SK-N-SH treated with all-trans-retinoic acid at 6 μM for 48 hours (cell line): Measurements from ENCODE around the gene OVCA2.

Experiments
- ATAC-seq: fragments of 200-7000 bp; cut with Tn5 transposase; 3 replicates; pipeline ENCODE4 v1.9.1; 2020; ENCODE audit warnings: mild to moderate bottlenecking, moderate library complexity
- ARNTL ChIP-seq: fragments of 450-650 bp; formaldehyde crosslinking; IDR thresholded peaks from 2 replicates; pipeline ENCODE4 v1.5.0; 2020; ENCODE audit warnings: low read depth, mild to moderate bottlenecking, moderate library complexity, borderline replicate concordance
- BACH2 ChIP-seq: fragments of 250-450 bp; sonication (Bioruptor Pico); IDR thresholded peaks from 2 replicates; pipeline ENCODE4 v1.9.0; 2021; ENCODE audit warnings: mild to moderate bottlenecking, borderline replicate concordance
- CREB5 ChIP-seq: fragments of 250-450 bp; sonication (Bioruptor Pico); IDR thresholded peaks from 2 replicates; pipeline ENCODE4 v1.5.1; 2020; ENCODE audit warnings: low read depth, mild to moderate bottlenecking, moderate library complexity
- CSDC2 ChIP-seq: fragments of 250-450 bp; sonication (Bioruptor Pico); IDR thresholded peaks from 2 replicates; pipeline ENCODE4 v1.5.0; 2020; ENCODE audit warnings: mild to moderate bottlenecking, moderate library complexity
- CSRNP3 ChIP-seq: fragments of 250-450 bp; sonication (Bioruptor Pico); IDR thresholded peaks from 2 replicates; pipeline ENCODE4 v1.5.1; 2021; ENCODE audit warnings: mild to moderate bottlenecking, moderate library complexity
- ESRRG ChIP-seq: fragments of 250-450 bp; sonication (Bioruptor Pico); IDR thresholded peaks from 2 replicates; pipeline ENCODE4 v1.6.1; 2021; ENCODE audit warnings: mild to moderate bottlenecking
- GLIS3 ChIP-seq: fragments of 250-450 bp; sonication (Bioruptor Pico); IDR thresholded peaks from 2 replicates; pipeline ENCODE4 v1.5.0; 2020; ENCODE audit warnings: mild to moderate bottlenecking, moderate library complexity
- ISL1 ChIP-seq: fragments of 250-450 bp; sonication (Bioruptor Pico); IDR thresholded peaks from 2 replicates; pipeline ENCODE4 v2.1.2; 2022; ENCODE audit warnings: mild to moderate bottlenecking, moderate library complexity
- OSR1 ChIP-seq: fragments of 250-450 bp; sonication (Bioruptor Pico); IDR thresholded peaks from 2 replicates; pipeline ENCODE4 v1.8.0; 2022; ENCODE audit warnings: moderate library complexity, mild to moderate bottlenecking, inconsistent platforms
- PPARA ChIP-seq: fragments of 250-450 bp; sonication (Bioruptor Pico); IDR thresholded peaks from 2 replicates; pipeline ENCODE4 v1.5.0; 2020; ENCODE audit warnings: mild to moderate bottlenecking, borderline replicate concordance
- RARB ChIP-seq: fragments of 250-450 bp; sonication (Bioruptor Pico); IDR thresholded peaks from 2 replicates; pipeline ENCODE4 v1.8.0; 2021; ENCODE audit warnings: mild to moderate bottlenecking, moderate library complexity
- SNAI2 ChIP-seq: fragments of 250-450 bp; sonication (Bioruptor Pico); IDR thresholded peaks from 2 replicates; pipeline ENCODE4 v1.5.0; 2020; ENCODE audit warnings: mild to moderate bottlenecking, moderate library complexity
- TCF4 ChIP-seq: fragments of 250-450 bp; sonication (Bioruptor Pico); IDR thresholded peaks from 2 replicates; pipeline ENCODE4 v1.8.0; 2021; ENCODE audit warnings: mild to moderate bottlenecking, moderate library complexity, borderline replicate concordance
- TOX ChIP-seq: fragments of 250-450 bp; sonication (Bioruptor Pico); IDR thresholded peaks from 2 replicates; pipeline ENCODE4 v1.8.0; 2021; ENCODE audit warnings: mild to moderate bottlenecking, moderate library complexity, borderline replicate concordance
- TSHZ2 ChIP-seq: fragments of 250-450 bp; sonication (Bioruptor Pico); IDR thresholded peaks from 2 replicates; pipeline ENCODE4 v1.5.0; 2020; ENCODE audit warnings: mild to moderate bottlenecking, moderate library complexity
- ZC3H10 ChIP-seq: fragments of 250-450 bp; sonication (Bioruptor Pico); IDR thresholded peaks from 2 replicates; pipeline ENCODE4 v1.5.1; 2021; ENCODE audit warnings: mild to moderate bottlenecking, moderate library complexity
- ZFP3 ChIP-seq: fragments of 250-450 bp; sonication (Bioruptor Pico); IDR thresholded peaks from 2 replicates; pipeline ENCODE4 v1.5.0; 2020; ENCODE audit warnings: mild to moderate bottlenecking, moderate library complexity
- ZNF565 ChIP-seq: fragments of 450-650 bp; formaldehyde crosslinking; conservative IDR thresholded peaks from 2 replicates; pipeline ENCODE4 v1.5.0; 2020; ENCODE audit warnings: low read depth, mild to moderate bottlenecking, moderate library complexity
- ZNF8 ChIP-seq: fragments of 450-650 bp; formaldehyde crosslinking; IDR thresholded peaks from 2 replicates; pipeline ENCODE4 v1.5.0; 2020; ENCODE audit warnings: mild to moderate bottlenecking, moderate library complexity
- TF ChIP-seq, protein P1 (sequence below): fragments of 250-450 bp; sonication (Bioruptor Pico); IDR thresholded peaks from 2 replicates; pipeline ENCODE4 v1.8.0; 2020; ENCODE audit warnings: mild to moderate bottlenecking, moderate library complexity, borderline replicate concordance
- TF ChIP-seq, protein P2 (sequence below): fragments of 250-450 bp; sonication (Bioruptor Pico); IDR thresholded peaks from 2 replicates; pipeline ENCODE4 v1.8.0; 2021; ENCODE audit warnings: low read depth, mild to moderate bottlenecking, moderate library complexity, borderline replicate concordance

Gene OVCA2

GRCh38 chr17:2019723-2020122 lies 22.1 kb upstream of the OVCA2 start:
- ATAC-seq, result no peak
- TF ChIP-seq TCF4 (no peak), CSDC2 (CRISPR knock-in tag) (no peak), RARB (CRISPR knock-in tag) (no peak), ESRRG (no peak), BACH2 (CRISPR knock-in tag) (no peak), ZC3H10 (CRISPR knock-in tag) (no peak), CREB5 (no peak), ZNF8 (CRISPR knock-in tag) (no peak), ISL1 (CRISPR knock-in tag) (no peak), TOX (no peak), PPARA (CRISPR knock-in tag) (no peak)
- TF ChIP-seq, protein P1, sequence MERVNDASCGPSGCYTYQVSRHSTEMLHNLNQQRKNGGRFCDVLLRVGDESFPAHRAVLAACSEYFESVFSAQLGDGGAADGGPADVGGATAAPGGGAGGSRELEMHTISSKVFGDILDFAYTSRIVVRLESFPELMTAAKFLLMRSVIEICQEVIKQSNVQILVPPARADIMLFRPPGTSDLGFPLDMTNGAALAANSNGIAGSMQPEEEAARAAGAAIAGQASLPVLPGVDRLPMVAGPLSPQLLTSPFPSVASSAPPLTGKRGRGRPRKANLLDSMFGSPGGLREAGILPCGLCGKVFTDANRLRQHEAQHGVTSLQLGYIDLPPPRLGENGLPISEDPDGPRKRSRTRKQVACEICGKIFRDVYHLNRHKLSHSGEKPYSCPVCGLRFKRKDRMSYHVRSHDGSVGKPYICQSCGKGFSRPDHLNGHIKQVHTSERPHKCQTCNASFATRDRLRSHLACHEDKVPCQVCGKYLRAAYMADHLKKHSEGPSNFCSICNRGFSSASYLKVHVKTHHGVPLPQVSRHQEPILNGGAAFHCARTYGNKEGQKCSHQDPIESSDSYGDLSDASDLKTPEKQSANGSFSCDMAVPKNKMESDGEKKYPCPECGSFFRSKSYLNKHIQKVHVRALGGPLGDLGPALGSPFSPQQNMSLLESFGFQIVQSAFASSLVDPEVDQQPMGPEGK (CRISPR knock-in tag), result no peak
- TF ChIP-seq, protein P2, sequence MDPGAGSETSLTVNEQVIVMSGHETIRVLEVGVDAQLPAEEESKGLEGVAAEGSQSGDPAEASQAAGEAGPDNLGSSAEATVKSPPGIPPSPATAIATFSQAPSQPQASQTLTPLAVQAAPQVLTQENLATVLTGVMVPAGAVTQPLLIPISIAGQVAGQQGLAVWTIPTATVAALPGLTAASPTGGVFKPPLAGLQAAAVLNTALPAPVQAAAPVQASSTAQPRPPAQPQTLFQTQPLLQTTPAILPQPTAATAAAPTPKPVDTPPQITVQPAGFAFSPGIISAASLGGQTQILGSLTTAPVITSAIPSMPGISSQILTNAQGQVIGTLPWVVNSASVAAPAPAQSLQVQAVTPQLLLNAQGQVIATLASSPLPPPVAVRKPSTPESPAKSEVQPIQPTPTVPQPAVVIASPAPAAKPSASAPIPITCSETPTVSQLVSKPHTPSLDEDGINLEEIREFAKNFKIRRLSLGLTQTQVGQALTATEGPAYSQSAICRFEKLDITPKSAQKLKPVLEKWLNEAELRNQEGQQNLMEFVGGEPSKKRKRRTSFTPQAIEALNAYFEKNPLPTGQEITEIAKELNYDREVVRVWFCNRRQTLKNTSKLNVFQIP (CRISPR knock-in tag), result no peak

DNA sequence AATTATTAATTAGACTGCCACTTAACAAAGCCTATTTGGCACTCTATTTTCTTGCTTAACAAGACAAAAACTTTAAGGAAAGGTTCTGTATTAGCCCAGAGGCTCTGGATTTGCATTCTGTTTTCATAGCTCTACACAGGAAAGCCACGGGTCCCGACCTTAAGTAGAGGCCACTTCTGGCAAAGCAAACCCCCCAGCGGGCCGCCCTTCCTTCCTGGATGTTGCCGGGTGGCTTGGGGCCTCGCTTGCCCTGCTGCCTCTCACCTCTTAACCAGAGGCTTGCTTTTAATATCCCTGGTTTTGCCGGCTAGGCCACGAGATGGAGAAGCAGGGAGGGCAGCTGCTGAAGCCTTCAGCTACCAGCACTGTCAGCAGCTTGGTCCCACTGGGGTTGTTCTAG lies 21.1 kb upstream of the OVCA2 start:
- TF ChIP-seq PPARA (CRISPR knock-in tag), result no peak
- no peak for TF ChIP-seq OSR1 (CRISPR knock-in tag)
- no peak for TF ChIP-seq ZNF565 (CRISPR knock-in tag)
- TF ChIP-seq, protein P1 (CRISPR knock-in tag), result no peak
- no peak for TF ChIP-seq ARNTL
- no peak for TF ChIP-seq TSHZ2 (CRISPR knock-in tag)
- TF ChIP-seq ZFP3, result no peak
- no peak for TF ChIP-seq SNAI2
- no peak for TF ChIP-seq TOX
- TF ChIP-seq, all 23 proteins: peak for 0
- ATAC-seq, result no peak

- ATAC-seq, result no peak
- TF ChIP-seq BACH2 (CRISPR knock-in tag) (no peak), ZFP3 (no peak)
- TF ChIP-seq, all 23 proteins: peak for 0
Observed at GRCh38 chr17:2022647-2023240, 19.1 kb upstream of the OVCA2 start.

DNA sequence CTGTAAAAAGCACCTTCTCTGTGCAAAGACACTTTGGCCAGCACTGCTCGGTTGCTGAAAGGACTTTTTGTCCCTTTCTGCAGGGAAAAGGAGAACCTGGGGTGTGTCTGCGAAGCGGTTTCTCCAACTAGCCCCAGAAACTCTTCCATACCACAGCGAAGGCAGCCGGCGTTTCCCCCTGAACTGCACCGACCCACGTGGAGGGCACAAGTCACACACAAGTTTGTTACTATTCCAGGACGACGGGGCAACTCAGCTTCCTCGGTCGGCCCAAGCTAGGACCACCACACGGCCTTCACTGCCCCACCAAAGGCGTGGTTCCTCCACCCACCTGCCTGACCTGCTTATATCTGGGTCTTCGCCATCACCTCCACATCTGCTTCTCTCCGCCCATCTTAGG lies 18.6 kb upstream of the OVCA2 start:
- ATAC-seq, result no peak
- TF ChIP-seq CSRNP3 (CRISPR knock-in tag) (no peak), ARNTL (no peak), ISL1 (CRISPR knock-in tag) (no peak), TCF4 (no peak), ZFP3 (no peak), CSDC2 (CRISPR knock-in tag) (no peak), GLIS3 (CRISPR knock-in tag) (no peak), ZC3H10 (CRISPR knock-in tag) (no peak), OSR1 (CRISPR knock-in tag) (no peak)
- TF ChIP-seq, protein P1 (CRISPR knock-in tag), result no peak
- TF ChIP-seq, protein P2 (CRISPR knock-in tag), result no peak
